Left cardiac atrium (tissue), 4 donors: ENCODE data around the gene MGMT. TPM values are rescaled to one million over a fixed set of nuclear protein-coding genes. Genes with fewer than 3 reads are reported as not detected.

Experiments
- ATAC-seq, 2 donors: fragments of 200-7000 bp; cut with Tn5 transposase; one replicate each; pipeline ENCODE4 v1.9.1; 2020; ENCODE audit warnings: mild to moderate bottlenecking in 2 of 2, moderate library complexity in 2 of 2
- DNase-seq: peaks from one replicate; pipeline ENCODE4 v3.0.0-alpha.2; 2020
- intact Hi-C, 2 donors: fragments of 100-400 bp; cut with DNase I; formaldehyde crosslinking; loops; one replicate each; pipeline versions ENCODE4 v1.14.1 to v1.15.1; 2022 to 2023
- total RNA-seq, 2 donors: library from RNA; stranded (reverse); fragmentation: NEBNext Ultra II Directional; extraction: Animal tissue kit (Norgen Biotek cat#: 25700); gene quantifications; one replicate each; pipeline ENCODE4 v1.2.1, GENCODE V29; 2021
- donor health status: DM: no; HTN: yes; CAD: no.
- donor health status: DM: no; HTN: yes; CAD: no; lungs with severe emphysema.
- donor health status: DM: yes; HTN: yes; CAD: no.
- donor health status: Dilated cardiomyopathy.

Gene MGMT
- total RNA-seq, 2 donors from 2014 or later, result 10.1 to 15.7 TPM

DNA sequence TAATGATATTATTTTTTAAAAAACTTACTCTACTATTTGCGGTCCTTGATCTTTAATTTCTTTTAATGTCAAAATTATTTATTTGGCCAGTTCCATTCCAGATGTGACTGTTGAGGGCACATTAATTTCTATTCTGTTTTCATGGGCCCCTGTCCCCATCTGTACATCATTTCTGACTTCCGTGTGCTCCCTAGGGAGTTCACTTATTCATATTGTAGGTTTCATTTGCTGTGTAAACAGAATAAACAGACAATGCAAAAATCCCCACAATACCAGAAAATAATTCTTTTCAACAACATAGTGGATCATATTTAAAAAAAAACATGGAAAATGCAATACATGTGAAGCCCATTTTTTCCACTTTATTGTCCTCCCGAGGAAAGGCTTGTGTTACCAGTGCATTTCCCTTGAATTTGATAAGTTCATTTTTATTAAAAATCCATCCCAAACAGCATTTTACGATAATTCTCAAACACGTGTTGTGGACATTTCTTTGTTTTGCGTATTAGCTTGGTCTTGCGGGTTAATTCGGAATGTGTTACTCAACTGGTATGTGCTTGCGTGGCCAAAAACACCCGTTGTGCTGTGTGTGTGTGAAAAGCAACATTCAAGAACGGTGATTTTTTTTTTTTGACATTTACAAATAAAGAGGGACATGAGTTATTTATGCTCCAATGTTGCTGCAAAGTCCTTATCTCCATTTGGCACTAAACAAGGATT is 138.4 kb downstream of the MGMT start:
- ATAC-seq, result no peak
- no peak for DNase-seq
- intact Hi-C loops, result no loop called here

GRCh38 chr10:129605986-129606518 is 139.0 kb downstream of the MGMT start:
- DNase-seq, result no peak
- intact Hi-C loops, result no loop called here

DNA sequence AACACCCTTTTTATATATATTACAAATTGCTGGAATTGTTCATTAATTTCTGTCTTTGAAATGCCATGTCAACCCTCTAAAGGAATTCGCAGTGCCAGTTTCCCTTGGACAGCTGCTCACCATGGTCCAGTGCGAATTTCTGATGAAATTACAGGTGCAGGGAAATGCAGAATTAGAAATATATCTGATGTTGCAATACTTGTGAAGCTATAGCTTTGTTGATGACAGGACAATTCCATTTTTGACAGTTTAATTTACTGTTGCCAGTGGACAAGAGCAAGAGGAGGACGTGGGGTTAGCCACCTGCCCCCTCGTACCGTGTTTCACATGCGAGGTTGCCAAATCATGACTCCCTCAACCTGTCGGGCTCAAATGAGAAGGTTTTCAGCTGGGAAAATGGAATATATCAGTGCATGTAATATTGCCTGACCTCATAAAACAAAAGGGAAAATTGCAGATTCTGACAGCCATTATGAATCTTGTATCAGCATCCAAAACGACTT is 140.6 kb downstream of the MGMT start:
- intact Hi-C loops, result no loop called here
- ATAC-seq (no peak), DNase-seq (no peak)

More at GRCh38 chr10:129605986-129606518, 139.0 kb downstream of the MGMT start:
- ATAC-seq, result no peak

DNA sequence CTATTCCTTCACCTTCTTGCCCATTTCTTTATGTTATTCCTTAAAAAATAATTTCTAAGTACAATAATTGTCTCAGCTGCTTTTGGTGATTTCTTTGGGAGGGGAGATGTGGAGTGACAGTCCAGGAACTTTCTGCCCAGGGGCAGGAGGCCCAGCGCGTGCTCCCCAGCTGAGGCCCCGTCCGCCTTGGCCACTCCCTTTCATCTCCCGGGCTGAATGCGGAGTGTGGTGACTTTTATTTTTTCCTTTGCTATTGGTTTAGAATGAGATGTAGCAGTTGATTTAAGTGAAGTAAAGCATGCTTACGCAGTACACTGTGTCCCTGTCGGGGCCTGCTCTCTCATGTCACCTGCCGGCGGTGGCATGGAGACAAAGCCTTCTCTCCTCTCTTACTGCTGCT is 141.6 kb downstream of the MGMT start:
- DNase-seq (no peak), ATAC-seq (no peak)
- intact Hi-C loops, result no loop called here

DNA sequence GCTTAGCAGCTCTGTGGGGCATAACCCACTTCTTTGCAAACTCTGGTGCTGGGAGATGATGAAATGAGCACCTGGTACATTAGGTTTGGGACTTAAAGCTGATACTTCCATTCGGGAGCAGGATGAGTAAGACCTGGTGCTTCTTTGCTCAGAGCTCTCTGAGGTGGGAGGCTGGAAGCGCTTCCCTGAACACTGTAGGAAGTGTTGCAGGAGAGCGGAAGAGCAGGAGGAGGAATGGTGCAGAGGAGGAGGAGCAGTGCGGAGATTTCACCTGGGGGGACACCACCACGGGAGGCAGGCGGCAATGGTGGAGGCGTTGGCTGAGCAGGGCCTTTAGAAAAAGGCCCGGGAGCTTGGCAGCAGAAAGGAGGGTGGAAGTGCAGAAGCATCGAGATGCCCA is 142.5 kb downstream of the MGMT start:
- ATAC-seq, result no peak
- intact Hi-C loops, result no loop called here
- DNase-seq, result no peak

DNA sequence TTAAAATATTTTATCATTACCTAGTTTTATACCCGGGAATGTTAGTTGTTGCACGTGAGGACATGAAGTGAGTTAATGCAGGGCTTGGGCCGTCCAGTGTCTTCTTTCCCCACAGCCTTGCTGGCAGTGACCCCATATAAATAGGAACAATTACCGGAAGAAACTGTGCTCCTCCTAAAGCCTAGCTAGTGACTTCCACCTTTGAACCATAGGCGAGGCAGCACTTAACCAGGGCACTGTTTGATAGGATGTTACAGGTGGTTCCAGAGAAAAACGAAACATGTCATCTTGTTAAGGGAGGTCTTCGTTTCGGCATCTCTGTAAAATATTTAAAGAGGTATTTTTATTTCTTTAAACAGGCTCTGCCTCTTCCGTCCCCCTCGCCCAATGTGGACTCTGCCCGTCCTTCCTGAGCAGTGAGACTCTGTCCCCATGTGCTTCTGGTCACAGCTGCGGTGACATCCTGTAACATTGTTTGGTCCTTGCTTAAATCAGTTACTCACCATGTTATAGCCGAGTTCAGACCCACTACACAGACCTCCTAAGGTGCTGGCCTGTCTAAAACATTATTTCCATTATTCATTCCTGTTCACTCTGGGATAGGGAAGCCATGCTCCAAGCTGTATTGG is 145.6 kb downstream of the MGMT start:
- ATAC-seq, result no peak
- no peak for DNase-seq
- intact Hi-C loops, result no loop called here

DNA sequence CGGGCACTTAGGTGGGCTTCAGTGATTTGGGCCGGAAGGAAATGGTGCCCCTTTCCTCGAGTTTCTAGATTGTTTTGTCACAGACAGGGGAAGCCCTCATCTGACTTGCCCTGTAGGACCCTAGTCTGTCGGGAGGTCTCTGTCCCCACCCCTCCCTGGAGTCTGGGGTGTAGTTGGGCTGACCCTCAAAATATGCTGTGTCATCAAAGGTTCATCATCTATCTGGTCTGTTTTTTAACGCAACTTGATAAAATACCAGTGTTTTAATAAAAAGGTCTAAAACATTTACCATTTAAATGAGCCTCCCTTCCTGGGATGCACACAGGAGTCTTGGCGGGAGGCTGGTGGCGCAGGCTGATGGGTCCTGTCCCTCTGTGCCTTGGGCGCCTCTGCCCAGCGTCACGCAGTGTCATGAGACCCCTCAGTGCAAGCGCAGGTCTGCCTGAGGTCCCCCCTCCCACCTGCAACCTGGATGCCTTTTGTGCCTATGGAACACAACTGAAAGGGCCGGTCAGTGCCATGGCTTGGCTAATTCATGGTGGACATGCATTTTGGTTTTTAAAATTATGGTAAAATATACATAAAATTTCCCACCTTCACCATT is 146.4 kb downstream of the MGMT start:
- DNase-seq, result no peak
- intact Hi-C loops, result no loop called here
- ATAC-seq, result no peak

GRCh38 chr10:129614341-129614740 is 147.3 kb downstream of the MGMT start:
- DNase-seq (no peak), ATAC-seq (peak in 1 of 2 donors; percentile 57)
- intact Hi-C loops, result no loop called here

DNA sequence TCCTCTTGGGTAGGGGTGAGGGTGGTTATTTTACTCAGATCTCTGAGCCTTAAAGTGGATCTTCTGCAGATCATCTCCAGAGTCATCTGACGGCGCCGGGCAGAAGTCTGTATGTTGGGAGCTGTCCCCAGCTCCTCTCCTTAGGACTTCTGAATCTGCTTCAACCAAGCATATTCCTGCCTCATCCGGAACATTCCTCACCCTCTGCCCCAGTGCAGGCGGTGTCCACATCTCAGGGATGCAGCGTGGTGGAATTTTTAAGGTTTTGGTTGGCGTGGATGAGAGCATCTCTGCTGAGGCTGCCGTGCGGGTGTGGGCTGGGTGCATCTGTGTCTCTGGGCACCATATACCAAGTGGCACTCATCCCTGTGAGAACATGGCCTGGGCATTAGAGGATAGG is 148.3 kb downstream of the MGMT start:
- DNase-seq (no peak), ATAC-seq (no peak)
- intact Hi-C loops, result no loop called here

DNA sequence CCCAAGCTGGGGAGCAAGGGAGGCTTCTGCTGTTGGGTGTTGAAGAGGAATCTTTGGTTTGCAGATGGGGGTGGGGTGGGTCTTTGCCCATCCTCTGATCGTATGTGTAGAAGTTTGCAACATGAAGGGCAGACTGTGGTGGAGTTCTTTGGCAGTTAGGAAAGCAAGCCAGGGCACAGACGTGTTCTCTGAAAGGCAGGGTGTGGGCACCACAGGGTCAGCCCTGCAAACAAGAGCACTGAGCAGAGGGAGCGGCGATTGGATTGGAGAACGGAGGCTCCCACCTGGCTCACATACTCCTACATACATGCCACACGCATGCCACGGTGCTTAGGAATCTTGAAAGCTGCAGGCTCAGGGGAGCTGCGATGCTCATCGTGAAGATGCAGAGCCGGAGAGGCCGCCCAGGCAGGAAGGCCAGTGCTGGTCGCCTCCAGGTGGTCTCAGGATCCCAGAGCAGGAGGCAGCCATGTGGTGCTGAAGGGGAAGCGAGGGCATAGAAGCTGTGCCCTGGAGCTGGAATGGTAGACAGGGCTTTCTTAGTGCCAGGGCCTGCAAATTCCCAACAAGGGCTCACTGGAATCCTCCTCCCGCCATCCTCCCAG is 149.0 kb downstream of the MGMT start:
- DNase-seq, result no peak
- no peak for ATAC-seq
- intact Hi-C loops, result no loop called here

DNA sequence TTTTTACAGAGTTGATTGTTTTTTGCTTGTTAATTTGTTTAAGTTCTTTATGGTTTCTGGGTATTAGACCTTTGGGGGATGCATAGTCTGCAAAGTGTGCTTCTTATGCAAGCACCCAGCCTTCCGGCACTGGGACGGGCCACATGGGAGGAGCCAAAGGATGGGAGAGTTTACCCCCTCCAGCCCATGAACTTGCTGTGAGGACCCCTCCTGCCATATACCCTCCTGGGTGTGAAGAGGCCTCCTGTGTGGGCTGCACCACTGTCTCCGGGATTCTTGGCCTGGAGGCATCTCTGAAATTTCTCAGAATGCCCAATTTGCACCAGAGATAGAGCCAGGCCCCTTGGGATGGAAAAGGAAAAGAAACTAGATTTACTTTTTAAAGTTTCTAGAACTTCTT is 150.7 kb downstream of the MGMT start:
- ATAC-seq, result no peak
- intact Hi-C loops, result no loop called here
- DNase-seq, result no peak

- ATAC-seq (no peak), DNase-seq (no peak)
- intact Hi-C loops, result no loop called here
These were observed 154.0 kb downstream of the MGMT start for GRCh38 chr10:129621062-129621461.

DNA sequence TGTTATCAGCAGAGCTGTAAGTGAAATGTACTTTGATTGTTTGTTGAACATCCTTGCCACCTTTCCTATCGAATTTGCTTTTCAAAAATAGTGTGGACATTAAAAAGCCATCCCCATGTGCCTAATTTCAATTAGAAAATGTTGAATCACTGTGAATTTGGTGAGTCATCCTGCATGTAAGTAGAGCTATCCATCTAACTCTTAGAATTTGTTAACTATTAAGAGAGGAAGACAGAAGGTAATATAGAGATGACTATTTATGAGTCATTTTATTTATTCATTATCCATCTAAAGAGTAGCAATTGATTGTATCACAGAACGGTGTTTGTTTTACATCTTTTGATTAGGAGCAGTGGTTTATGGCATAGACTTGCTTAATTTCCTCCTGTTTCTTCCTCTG is 154.7 kb downstream of the MGMT start:
- intact Hi-C loops, result no loop called here

DNA sequence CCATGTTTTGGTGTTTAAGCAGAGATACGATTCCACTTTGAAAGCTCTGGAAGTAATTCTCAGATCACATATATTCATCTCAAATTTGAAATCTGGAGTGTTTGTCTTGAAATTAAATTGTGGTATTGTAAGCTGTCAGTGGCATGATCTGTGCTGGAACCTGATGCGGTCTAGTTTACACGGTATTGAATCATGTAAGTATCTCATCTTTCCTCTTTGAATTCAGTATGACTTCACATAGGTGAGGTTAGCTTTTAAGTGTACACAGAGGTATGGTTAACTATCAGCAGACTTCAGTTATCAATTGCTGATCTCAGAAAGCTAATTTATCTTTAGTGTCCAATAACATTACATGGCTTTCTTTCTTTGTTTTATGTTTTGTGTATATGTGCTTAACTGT is 155.2 kb downstream of the MGMT start:
- DNase-seq, result no peak
- ATAC-seq, result no peak
- intact Hi-C loops, result no loop called here

More for the DNA sequence above, 154.7 kb downstream of the MGMT start:
- DNase-seq, result no peak
- ATAC-seq, result no peak

DNA sequence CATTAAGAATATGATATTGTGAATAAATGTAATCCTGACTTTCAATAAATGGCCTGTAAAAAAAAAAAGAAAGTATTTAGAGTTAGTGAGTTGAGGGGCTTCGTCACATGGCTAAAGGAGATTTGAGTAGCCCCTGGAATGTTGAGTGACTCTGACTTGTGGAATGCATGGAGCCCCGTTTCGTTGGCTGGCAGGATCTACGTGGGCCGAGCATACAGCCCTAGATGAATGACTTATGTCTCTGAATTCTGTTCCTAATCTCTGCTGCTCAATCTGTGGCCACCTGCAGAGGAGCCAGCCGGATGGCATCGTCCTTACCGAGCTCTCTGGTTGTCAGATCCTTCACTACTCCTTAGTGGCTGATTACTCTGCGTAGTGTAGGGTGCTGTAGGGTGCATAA is 155.7 kb downstream of the MGMT start:
- ATAC-seq (no peak), DNase-seq (no peak)
- intact Hi-C loops, result no loop called here

DNA sequence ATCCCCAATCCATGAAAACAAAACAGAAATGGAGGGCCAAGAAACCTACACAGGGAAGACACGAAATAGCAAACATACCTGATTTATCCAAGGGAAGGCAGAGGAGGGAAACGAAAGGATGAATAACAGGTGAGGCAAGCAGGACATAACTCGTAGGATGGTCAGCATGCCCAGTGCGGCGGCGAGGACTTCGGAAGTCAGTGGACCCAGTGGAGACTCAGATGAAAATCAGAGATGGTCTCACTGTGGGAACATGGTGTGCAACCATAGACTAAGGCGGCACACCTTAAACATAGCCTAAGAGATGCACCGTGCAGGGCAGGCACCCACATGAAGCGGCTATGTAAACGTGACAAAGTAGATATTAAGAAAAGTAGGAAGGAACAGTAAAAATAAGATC is 157.5 kb downstream of the MGMT start:
- intact Hi-C loops, result no loop called here
- DNase-seq (no peak), ATAC-seq (no peak)

GRCh38 chr10:129626309-129626708 is 159.3 kb downstream of the MGMT start:
- no peak for DNase-seq
- intact Hi-C loops, result no loop called here
- ATAC-seq, result peak in 1 of 2 donors; percentile 18

DNA sequence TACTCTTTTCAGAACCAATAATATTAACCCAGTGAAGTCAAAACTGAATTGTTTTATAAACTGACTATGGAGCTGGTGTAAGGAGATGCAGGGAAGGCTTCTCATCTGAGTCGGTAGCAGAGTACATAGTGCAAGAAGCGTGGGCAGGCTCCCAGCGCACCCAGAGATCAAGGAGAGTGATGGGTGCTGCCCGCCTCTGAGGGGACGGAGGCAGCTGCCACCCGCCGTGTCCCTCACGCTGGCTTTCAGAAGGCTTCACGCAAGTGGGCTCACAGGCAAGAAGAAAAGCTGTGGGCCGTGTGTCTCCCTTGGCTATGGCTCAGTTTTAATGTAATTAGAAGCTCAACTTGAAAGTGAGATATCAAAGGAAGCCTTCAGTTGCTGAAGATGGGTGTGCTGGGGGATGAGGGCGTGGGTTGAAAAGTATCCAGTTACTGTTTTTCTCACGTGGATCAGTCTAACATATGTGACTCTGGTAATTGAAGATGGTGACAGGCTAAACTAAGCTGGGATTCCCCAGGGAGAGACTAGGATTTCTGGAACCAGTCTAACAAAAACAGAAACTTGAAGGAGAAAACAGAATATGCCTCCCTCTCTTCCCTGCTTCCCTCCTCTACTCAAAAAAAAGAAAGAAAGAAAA is 159.9 kb downstream of the MGMT start:
- intact Hi-C loops, result no loop called here
- DNase-seq (no peak), ATAC-seq (peak; percentile 52 to 53)

GRCh38 chr10:129627442-129627841 is 160.4 kb downstream of the MGMT start:
- intact Hi-C loops, result no loop called here
- ATAC-seq (no peak), DNase-seq (no peak)
